ENCODE results near the gene C11orf54.

Gene C11orf54

GRCh38 chr11:93801366-93801765 is 59.9 kb downstream of the C11orf54 start:
- H3K4me3 ChIP-seq (ENCODE audit: low read length) = no peak overlapping the region
- no peak overlapping the region for H3K27ac ChIP-seq (ENCODE audit: low read length)
- no peak overlapping the region for H3K9ac ChIP-seq (ENCODE audit: low read length)
- H3K4me1 ChIP-seq (ENCODE audit: control insufficient read depth, low read depth, low read length) = no peaks in the 10 kb centered on the region
- peaks cover 90% of the 10 kb centered on the region for H3K36me3 ChIP-seq (ENCODE audit: control insufficient read depth, low read depth, low read length)
- no peaks in the 10 kb centered on the region for H3K27me3 ChIP-seq (ENCODE audit: control insufficient read depth, insufficient read depth, low read length)
- no peaks in the 10 kb centered on the region for H3K9me3 ChIP-seq (ENCODE audit: control insufficient read depth, low read depth, low read length)

- Histone ChIP-seq H3K27me3 (ENCODE audit: control insufficient read depth, insufficient read depth, low read length) (no peaks in the 10 kb centered on the region), H3K9ac (ENCODE audit: low read length) (no peak overlapping the region), H3K9me3 (ENCODE audit: control insufficient read depth, low read depth, low read length) (no peaks in the 10 kb centered on the region), H3K4me3 (ENCODE audit: low read length) (no peak overlapping the region), H3K4me1 (ENCODE audit: control insufficient read depth, low read depth, low read length) (no peaks in the 10 kb centered on the region), H3K36me3 (ENCODE audit: control insufficient read depth, low read depth, low read length) (peaks cover 89% of the 10 kb centered on the region), H3K27ac (ENCODE audit: low read length) (no peak overlapping the region)
Observed at GRCh38 chr11:93804879-93805278, 63.4 kb downstream of the C11orf54 start.

GRCh38 chr11:93807980-93808379 is 66.5 kb downstream of the C11orf54 start:
- Histone ChIP-seq H3K27ac (ENCODE audit: low read length) (no peak overlapping the region), H3K36me3 (ENCODE audit: control insufficient read depth, low read depth, low read length) (peaks cover 90% of the 10 kb centered on the region), H3K4me3 (ENCODE audit: low read length) (no peak overlapping the region), H3K9ac (ENCODE audit: low read length) (no peak overlapping the region), H3K9me3 (ENCODE audit: control insufficient read depth, low read depth, low read length) (no peaks in the 10 kb centered on the region), H3K27me3 (ENCODE audit: control insufficient read depth, insufficient read depth, low read length) (no peaks in the 10 kb centered on the region), H3K4me1 (ENCODE audit: control insufficient read depth, low read depth, low read length) (no peaks in the 10 kb centered on the region)

- Histone ChIP-seq H3K27me3 (ENCODE audit: control insufficient read depth, insufficient read depth, low read length) (no peaks in the 10 kb centered on the region), H3K36me3 (ENCODE audit: control insufficient read depth, low read depth, low read length) (peaks cover 61% of the 10 kb centered on the region), H3K9me3 (ENCODE audit: control insufficient read depth, low read depth, low read length) (no peaks in the 10 kb centered on the region), H3K4me1 (ENCODE audit: control insufficient read depth, low read depth, low read length) (no peaks in the 10 kb centered on the region), H3K9ac (ENCODE audit: low read length) (no peak overlapping the region), H3K4me3 (ENCODE audit: low read length) (no peak overlapping the region), H3K27ac (ENCODE audit: low read length) (no peak overlapping the region)
Observed at GRCh38 chr11:93813974-93814373, 72.5 kb downstream of the C11orf54 start.

Data from iPS-18a (cell line).